IPS-18c (cell line): Measurements from ENCODE around the gene RCOR2.
"Not testable (repeated sequence)": the region's sequence is repeated elsewhere in the genome, so short reads cannot be mapped to it uniquely, and the experiment has no call there.

ENCODE experiments used
- H3K4me3 ChIP-seq: 2 replicates; pipeline ENCODE4 v1.7.0; 2013; ENCODE audit warnings: low read depth, mild to moderate bottlenecking, low read length, moderate library complexity; ENCODE audit not compliant: insufficient read depth
- H3K9me3 ChIP-seq: one replicate; pipeline ENCODE4 v1.6.1; 2013; ENCODE audit warnings: mild to moderate bottlenecking, low read length, moderate library complexity; ENCODE audit not compliant: control insufficient read depth, insufficient read depth

RCOR2 gene

GRCh38 chr11:63871962-63872799 is 44.8 kb downstream of the RCOR2 start:
- Histone ChIP-seq H3K4me3 (no peak overlapping the region), H3K9me3 (peaks cover 2% of the 10 kb centered on the region)

- Histone ChIP-seq H3K4me3 (no peak overlapping the region), H3K9me3 (peaks cover 2% of the 10 kb centered on the region)
These were observed 46.4 kb downstream of the RCOR2 start for GRCh38 chr11:63870351-63871140.

GRCh38 chr11:63869683-63870082 is 47.3 kb downstream of the RCOR2 start:
- H3K9me3 ChIP-seq, result peaks cover 2% of the 10 kb centered on the region
- no peak overlapping the region for H3K4me3 ChIP-seq

- H3K4me3 ChIP-seq, result no peak overlapping the region
- H3K9me3 ChIP-seq, result peaks cover 2% of the 10 kb centered on the region
These were observed 47.8 kb downstream of the RCOR2 start for GRCh38 chr11:63869171-63869591.

- H3K4me3 ChIP-seq, result no peak overlapping the region
- H3K9me3 ChIP-seq, result peaks cover 2% of the 10 kb centered on the region
These were observed 48.4 kb downstream of the RCOR2 start for GRCh38 chr11:63868399-63869064.

GRCh38 chr11:63867511-63867910 is 49.5 kb downstream of the RCOR2 start:
- Histone ChIP-seq H3K9me3 (peaks cover 2% of the 10 kb centered on the region), H3K4me3 (no peak overlapping the region)

GRCh38 chr11:63866211-63866610 is 50.8 kb downstream of the RCOR2 start:
- no peak overlapping the region for H3K4me3 ChIP-seq

GRCh38 chr11:63863620-63864019 is 53.3 kb downstream of the RCOR2 start:
- not testable (repeated sequence) for H3K9me3 ChIP-seq, H3K4me3 ChIP-seq

More at GRCh38 chr11:63866211-63866610, 50.8 kb downstream of the RCOR2 start:
- H3K9me3 ChIP-seq, result peaks cover 2% of the 10 kb centered on the region

- H3K9me3 ChIP-seq, result no peaks in the 10 kb centered on the region
- no peak overlapping the region for H3K4me3 ChIP-seq
These were observed 54.0 kb downstream of the RCOR2 start for GRCh38 chr11:63862923-63863322.
